ENCODE measurements around the gene PTGR3. TPM values are rescaled to one million over a fixed set of nuclear protein-coding genes. Genes with fewer than 3 reads are reported as not detected.

PTGR3 gene
- polyA plus RNA-seq, 2 donors: 10.8 to 14.4 TPM

DNA sequence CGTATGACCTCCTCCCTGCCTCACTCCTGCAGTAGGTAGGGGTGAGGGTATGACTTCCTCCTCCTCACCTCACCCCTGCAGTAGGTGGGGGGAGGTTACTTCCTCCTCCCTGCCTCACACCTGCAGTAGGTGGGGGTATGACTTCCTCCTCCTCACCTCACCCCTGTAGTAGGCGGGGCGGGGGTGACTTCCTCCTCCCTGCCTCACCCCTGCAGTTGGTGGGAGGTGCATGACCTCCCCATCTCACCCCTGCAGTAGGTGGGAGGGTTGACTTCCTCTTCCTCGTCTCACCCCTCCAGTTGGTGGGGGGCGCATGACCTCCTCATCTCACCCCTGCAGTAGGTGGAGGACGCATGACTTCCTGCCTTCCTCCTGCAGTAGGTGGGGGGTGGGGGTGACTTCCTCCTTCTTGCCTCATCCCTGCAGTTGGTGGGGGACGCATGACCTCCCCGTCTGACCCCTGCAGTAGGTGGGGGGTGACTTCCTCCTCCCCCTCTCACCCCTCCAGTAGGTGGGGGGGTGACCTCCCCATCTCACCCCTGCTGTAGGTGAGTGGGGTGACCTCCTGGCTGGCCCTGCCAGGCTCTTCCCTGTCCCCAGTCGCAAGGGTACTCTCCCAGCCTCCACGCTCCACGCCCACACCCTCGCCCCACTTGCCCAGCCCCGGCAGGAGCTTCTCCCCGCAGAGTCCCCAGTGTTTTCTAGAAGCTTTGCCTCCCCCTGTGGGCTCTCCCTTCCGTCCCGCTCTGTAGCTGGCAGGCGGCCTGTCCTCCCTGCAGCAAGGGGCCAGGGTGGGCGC is 40.9 kb upstream of the PTGR3 start:
- Histone ChIP-seq H3K36me3 (ENCODE audit: control insufficient read depth in 2 of 2, insufficient read depth in 2 of 2, low read length in 1 of 2) (no peaks in the 10 kb centered on the region), H3K4me3 (ENCODE audit: low read depth in 1 of 2, low read length in 2 of 2) (no peak overlapping the region), H3K4me1 (ENCODE audit: control insufficient read depth in 2 of 2, insufficient read depth in 2 of 2, low read length in 1 of 2) (peaks cover 3 to 21% of the 10 kb centered on the region in 2 donors), H3K9me3 (ENCODE audit: control insufficient read depth in 2 of 2, insufficient read depth in 1 of 2, low read depth in 1 of 2, low read length in 1 of 2) (no peaks in the 10 kb centered on the region), H3K27ac (ENCODE audit: low read depth in 2 of 2, low read length in 1 of 2) (peak overlapping the region; percentile 27 to 74), H3K27me3 (ENCODE audit: control insufficient read depth in 1 of 2, insufficient read depth in 2 of 2, low read length in 2 of 2) (no peaks in the 10 kb centered on the region)
- WGBS, 2 donors: 85 to 91% methylated on average over 17 to 18 of the region's 18 CpGs

DNA sequence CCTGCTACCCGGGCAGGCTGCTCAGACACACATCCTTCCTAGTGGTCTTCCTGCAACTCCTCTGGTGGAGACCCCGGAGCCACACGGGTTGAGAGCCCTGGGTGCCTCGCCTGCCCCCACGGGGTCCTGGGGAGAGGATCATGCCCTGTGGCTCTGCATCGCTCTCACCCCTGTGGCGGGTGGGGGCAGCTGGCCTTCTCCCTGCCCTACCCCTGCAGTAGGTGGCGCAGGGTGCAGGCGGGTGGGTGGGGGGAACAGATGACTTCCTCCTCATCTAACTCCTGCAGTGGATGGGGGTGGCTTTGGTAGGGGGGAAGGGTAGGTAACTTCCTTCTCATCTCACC is 40.2 kb upstream of the PTGR3 start:
- H3K4me1 ChIP-seq (ENCODE audit: control insufficient read depth in 2 of 2, insufficient read depth in 2 of 2, low read length in 1 of 2): peaks cover 3 to 21% of the 10 kb centered on the region in 2 donors
- 92 to 95% methylated on average over 9 of the region's 9 CpGs for WGBS, 2 donors
- H3K36me3 ChIP-seq (ENCODE audit: control insufficient read depth in 2 of 2, insufficient read depth in 2 of 2, low read length in 1 of 2): no peaks in the 10 kb centered on the region
- peak overlapping the region; percentile 13 to 74 for H3K27ac ChIP-seq (ENCODE audit: low read depth in 2 of 2, low read length in 1 of 2)
- H3K9me3 ChIP-seq (ENCODE audit: control insufficient read depth in 2 of 2, insufficient read depth in 1 of 2, low read depth in 1 of 2, low read length in 1 of 2): no peaks in the 10 kb centered on the region
- H3K27me3 ChIP-seq (ENCODE audit: control insufficient read depth in 1 of 2, insufficient read depth in 2 of 2, low read length in 2 of 2): no peaks in the 10 kb centered on the region
- no peak overlapping the region for H3K4me3 ChIP-seq (ENCODE audit: low read depth in 1 of 2, low read length in 2 of 2)

DNA sequence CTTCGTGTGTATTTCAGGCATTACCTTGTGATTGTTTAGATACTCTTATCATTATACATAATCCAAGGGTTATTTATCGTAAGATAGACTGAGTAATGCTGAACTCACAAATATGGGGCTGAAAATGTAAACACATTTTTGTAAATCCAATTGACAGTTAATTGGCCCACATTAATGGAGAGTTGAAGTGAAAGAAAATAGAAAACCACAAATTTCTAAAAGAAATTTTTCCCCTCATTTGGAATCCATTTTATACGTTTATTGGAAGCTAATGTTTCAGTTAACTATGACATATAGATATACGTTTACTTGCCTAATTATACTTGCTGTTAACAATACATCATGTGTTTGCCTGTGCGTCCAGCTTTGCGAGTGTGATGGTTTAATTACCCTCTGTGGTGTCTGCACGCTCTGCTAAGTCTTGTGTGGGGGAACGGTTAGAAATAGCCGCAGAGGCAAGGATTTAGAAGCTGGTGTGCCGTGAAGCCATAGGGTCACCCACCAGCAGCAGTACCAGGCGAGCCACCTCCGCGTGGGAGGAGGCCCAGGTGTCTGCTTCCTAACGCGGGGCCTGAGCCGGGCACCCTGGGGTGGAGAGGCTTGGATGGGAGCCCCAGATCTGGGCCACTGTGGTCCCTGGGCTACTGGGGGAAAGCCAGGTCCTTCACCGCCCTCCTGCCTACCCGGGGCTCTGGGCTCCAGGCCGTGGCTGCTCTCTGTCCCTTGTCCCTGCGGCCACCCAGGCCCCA is 39.7 kb upstream of the PTGR3 start:
- Histone ChIP-seq H3K27me3 (ENCODE audit: control insufficient read depth in 1 of 2, insufficient read depth in 2 of 2, low read length in 2 of 2) (no peaks in the 10 kb centered on the region), H3K36me3 (ENCODE audit: control insufficient read depth in 2 of 2, insufficient read depth in 2 of 2, low read length in 1 of 2) (no peaks in the 10 kb centered on the region), H3K27ac (ENCODE audit: low read depth in 2 of 2, low read length in 1 of 2) (peak overlapping the region; percentile 36 to 74), H3K4me1 (ENCODE audit: control insufficient read depth in 2 of 2, insufficient read depth in 2 of 2, low read length in 1 of 2) (peaks cover 3 to 21% of the 10 kb centered on the region in 2 donors), H3K4me3 (ENCODE audit: low read depth in 1 of 2, low read length in 2 of 2) (peak overlapping the region in 1 of 2 donors; percentile 54), H3K9me3 (ENCODE audit: control insufficient read depth in 2 of 2, insufficient read depth in 1 of 2, low read depth in 1 of 2, low read length in 1 of 2) (no peaks in the 10 kb centered on the region)
- 64 to 70% methylated on average over 20 of the region's 20 CpGs for WGBS, 2 donors

DNA sequence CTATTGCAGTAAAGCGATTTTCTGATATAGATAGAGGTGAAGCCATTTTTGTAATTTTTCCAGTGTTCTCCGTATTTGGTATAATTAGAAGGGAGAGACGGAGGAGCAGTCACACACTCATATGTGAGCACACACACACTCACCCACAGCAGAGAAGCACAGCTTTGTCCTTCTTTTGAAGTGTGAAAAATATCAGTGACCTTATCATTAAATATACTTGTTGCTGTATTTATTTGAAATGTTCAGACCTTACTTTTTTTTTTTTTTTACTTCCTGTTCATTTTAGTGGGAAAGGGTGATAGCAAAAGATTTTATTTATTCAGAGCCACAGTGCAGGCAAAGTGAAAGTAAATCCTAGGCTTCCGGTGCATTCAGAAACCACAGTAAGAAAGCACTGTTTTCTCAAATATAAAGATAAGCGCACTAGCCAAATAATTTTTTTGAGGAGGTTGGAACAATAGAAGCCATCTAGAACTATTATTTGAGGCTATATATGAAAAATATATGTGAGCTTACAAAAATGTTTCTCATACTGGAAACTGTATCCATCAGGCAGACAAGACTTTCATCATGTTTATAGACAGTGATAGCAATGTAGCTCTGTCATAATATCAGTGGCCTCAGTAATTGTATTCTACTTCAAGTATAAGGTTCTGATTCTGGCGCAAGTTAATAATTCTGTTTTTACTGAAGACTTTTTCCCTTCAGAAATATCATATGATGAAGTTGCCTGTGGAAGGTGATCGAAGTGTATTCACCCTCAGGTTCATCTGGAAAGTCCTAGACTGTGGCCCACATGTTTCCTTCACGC is 38.9 kb upstream of the PTGR3 start:
- Histone ChIP-seq H3K27ac (ENCODE audit: low read depth in 2 of 2, low read length in 1 of 2) (peak overlapping the region; percentile 36 to 81), H3K4me3 (ENCODE audit: low read depth in 1 of 2, low read length in 2 of 2) (peak overlapping the region in 1 of 2 donors; percentile 54), H3K27me3 (ENCODE audit: control insufficient read depth in 1 of 2, insufficient read depth in 2 of 2, low read length in 2 of 2) (no peaks in the 10 kb centered on the region), H3K36me3 (ENCODE audit: control insufficient read depth in 2 of 2, insufficient read depth in 2 of 2, low read length in 1 of 2) (no peaks in the 10 kb centered on the region), H3K9me3 (ENCODE audit: control insufficient read depth in 2 of 2, insufficient read depth in 1 of 2, low read depth in 1 of 2, low read length in 1 of 2) (no peaks in the 10 kb centered on the region), H3K4me1 (ENCODE audit: control insufficient read depth in 2 of 2, insufficient read depth in 2 of 2, low read length in 1 of 2) (peaks cover 4 to 21% of the 10 kb centered on the region in 2 donors)
- WGBS, 2 donors: 17 to 18% methylated on average over 8 of the region's 8 CpGs

DNA sequence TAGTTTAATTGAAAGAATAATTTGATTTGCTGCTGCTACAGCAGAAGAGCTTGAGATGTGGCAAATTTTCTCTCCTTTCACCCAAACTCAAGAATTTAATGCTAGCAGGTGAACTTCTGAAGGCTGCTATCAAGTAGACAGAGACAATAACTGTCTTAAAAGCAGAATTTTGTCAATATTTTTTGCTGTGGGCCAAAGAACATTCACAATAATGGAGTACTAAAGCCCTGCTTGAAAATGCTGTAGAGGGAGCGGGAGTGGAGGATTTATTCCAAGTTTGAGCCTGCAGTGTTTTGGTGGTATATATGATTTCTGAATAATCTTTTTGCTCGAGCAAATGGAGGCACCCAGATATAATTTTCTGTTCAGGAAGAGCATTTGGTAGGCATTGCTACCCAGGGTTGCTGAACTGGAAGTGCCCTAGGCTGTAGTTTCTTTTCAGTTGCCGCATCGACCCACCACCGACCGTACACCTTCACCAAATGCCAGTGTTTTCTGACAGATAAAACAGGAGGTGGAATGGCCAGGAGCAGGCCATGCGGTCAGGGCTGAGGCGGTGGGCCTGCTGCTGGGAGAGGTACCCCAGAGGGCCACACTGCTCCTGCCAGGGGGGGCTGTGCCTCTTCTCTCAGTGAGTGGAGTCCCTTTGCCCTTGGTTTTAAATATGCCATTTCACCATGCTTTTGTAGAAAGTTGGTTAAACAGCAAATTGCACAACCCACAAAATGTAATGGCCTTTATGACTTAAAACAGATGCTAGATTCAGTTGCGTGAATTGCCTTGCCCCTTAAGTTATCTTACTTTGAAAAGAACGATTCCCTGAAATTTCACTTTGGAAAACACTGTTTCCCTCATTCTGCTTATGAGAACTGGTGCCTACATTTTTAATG is 38.0 kb upstream of the PTGR3 start:
- no peaks in the 10 kb centered on the region for H3K36me3 ChIP-seq (ENCODE audit: control insufficient read depth in 2 of 2, insufficient read depth in 2 of 2, low read length in 1 of 2)
- peaks cover 5 to 21% of the 10 kb centered on the region in 2 donors for H3K4me1 ChIP-seq (ENCODE audit: control insufficient read depth in 2 of 2, insufficient read depth in 2 of 2, low read length in 1 of 2)
- H3K4me3 ChIP-seq (ENCODE audit: low read depth in 1 of 2, low read length in 2 of 2): peak overlapping the region; percentile 27 to 54
- H3K9me3 ChIP-seq (ENCODE audit: control insufficient read depth in 2 of 2, insufficient read depth in 1 of 2, low read depth in 1 of 2, low read length in 1 of 2): no peaks in the 10 kb centered on the region
- WGBS, 2 donors: 46 to 50% methylated on average over 10 of the region's 10 CpGs
- H3K27me3 ChIP-seq (ENCODE audit: control insufficient read depth in 1 of 2, insufficient read depth in 2 of 2, low read length in 2 of 2): no peaks in the 10 kb centered on the region
- peak overlapping the region; percentile 81 to 86 for H3K27ac ChIP-seq (ENCODE audit: low read depth in 2 of 2, low read length in 1 of 2)

DNA sequence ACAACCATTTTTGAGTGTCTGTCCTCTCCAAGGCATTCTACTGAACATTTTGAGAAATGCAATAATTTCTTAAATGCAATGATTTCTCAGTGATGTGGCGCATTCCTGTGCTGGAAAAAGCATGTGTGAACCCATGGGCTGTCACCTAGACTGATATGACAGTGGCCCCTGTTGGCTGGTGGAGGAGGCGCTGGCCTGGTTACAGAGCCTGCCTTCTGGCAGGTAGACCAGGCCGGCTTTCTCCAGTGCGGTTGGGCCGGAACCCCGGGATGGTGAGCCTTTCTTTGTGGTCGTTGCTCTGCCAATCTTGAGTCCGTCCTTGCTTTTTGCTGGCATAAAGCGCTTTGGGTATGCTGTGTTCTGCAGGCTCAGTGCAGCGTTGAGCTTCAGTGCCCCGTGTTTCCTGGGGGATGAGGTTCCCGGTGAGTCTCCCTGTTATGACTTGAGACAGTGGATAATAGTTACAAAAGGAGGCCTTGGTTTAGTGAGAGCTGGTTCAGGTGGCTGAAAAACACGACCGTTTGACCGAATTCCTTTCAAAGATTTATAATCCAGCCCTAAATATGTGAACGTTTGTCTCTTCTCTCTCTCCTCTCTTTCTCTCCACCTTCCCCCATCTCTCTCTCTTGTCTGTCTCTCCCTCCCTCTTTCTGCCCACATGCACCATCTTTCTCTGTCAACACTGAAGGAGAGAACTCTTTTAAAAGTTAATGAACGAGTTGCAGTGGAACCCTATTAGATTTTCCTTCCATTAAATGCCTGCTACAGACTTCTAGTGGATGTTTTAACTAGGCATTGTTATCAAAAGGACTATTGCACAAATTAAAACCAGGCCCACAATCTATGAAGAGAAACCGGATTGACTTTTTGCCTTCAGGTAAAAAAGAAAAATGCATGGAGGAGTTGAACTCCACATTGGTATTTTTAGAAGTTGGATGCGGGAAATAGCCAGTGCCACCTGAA is 35.7 kb upstream of the PTGR3 start:
- Histone ChIP-seq H3K9me3 (ENCODE audit: control insufficient read depth in 2 of 2, insufficient read depth in 1 of 2, low read depth in 1 of 2, low read length in 1 of 2) (no peaks in the 10 kb centered on the region), H3K27ac (ENCODE audit: low read depth in 2 of 2, low read length in 1 of 2) (no peak overlapping the region), H3K27me3 (ENCODE audit: control insufficient read depth in 1 of 2, insufficient read depth in 2 of 2, low read length in 2 of 2) (no peaks in the 10 kb centered on the region), H3K4me3 (ENCODE audit: low read depth in 1 of 2, low read length in 2 of 2) (no peak overlapping the region), H3K36me3 (ENCODE audit: control insufficient read depth in 2 of 2, insufficient read depth in 2 of 2, low read length in 1 of 2) (no peaks in the 10 kb centered on the region), H3K4me1 (ENCODE audit: control insufficient read depth in 2 of 2, insufficient read depth in 2 of 2, low read length in 1 of 2) (peaks cover 5 to 11% of the 10 kb centered on the region in 2 donors)
- WGBS, 2 donors: 59 to 67% methylated on average over 19 of the region's 19 CpGs

DNA sequence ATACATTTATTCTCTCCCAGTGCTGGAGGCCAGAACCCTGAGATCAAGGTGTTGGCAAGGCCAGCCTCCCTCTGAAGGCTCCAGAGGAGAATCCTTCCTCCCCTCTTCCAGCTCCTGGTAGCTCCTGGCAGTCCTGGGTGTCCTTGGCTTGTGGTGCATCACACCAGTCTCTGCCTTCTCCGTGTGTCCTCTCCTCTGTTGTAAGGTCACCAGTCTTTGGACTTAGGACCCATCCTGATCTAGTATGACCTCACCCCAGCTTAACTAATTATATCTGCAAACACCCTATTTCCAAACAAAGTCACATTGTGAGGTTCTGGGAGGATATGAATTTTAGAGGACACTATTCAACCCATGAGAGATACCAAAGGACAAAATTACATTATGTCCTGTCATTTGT is 32.8 kb upstream of the PTGR3 start:
- Histone ChIP-seq H3K36me3 (ENCODE audit: control insufficient read depth in 2 of 2, insufficient read depth in 2 of 2, low read length in 1 of 2) (no peaks in the 10 kb centered on the region), H3K4me3 (ENCODE audit: low read depth in 1 of 2, low read length in 2 of 2) (no peak overlapping the region), H3K27me3 (ENCODE audit: control insufficient read depth in 1 of 2, insufficient read depth in 2 of 2, low read length in 2 of 2) (no peaks in the 10 kb centered on the region), H3K27ac (ENCODE audit: low read depth in 2 of 2, low read length in 1 of 2) (no peak overlapping the region), H3K9me3 (ENCODE audit: control insufficient read depth in 2 of 2, insufficient read depth in 1 of 2, low read depth in 1 of 2, low read length in 1 of 2) (no peaks in the 10 kb centered on the region), H3K4me1 (ENCODE audit: control insufficient read depth in 2 of 2, insufficient read depth in 2 of 2, low read length in 1 of 2) (peaks cover 2 to 4% of the 10 kb centered on the region in 2 donors)
- WGBS, 2 donors: 93 to 95% methylated on average over 1 of the region's 1 CpG

DNA sequence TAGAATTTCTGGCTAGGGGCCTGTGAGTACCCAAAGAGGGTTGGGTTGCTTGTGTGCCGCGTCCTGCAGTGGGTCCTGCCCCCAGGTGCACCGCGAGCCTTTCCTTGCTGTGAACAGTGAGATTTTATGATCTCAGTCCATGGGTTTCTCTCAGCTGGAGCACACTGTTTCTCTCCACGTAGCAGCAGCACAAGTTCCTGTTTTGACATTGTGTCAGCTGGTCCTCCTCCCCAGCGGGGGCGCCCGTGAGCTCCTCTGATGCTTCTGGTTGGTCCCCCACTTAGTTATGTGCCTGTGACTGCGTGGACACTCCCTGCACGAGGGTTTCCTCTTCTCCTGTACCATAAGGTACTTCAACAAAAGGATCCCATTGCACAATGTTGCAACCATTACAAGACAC is 31.5 kb upstream of the PTGR3 start:
- WGBS, 2 donors: 83 to 95% methylated on average over 10 of the region's 10 CpGs
- no peak overlapping the region for H3K27ac ChIP-seq (ENCODE audit: low read depth in 2 of 2, low read length in 1 of 2)

More for the DNA sequence above, 31.5 kb upstream of the PTGR3 start:
- Histone ChIP-seq H3K4me1 (ENCODE audit: control insufficient read depth in 2 of 2, insufficient read depth in 2 of 2, low read length in 1 of 2) (peaks cover 2 to 8% of the 10 kb centered on the region in 2 donors), H3K4me3 (ENCODE audit: low read depth in 1 of 2, low read length in 2 of 2) (no peak overlapping the region), H3K27me3 (ENCODE audit: control insufficient read depth in 1 of 2, insufficient read depth in 2 of 2, low read length in 2 of 2) (no peaks in the 10 kb centered on the region), H3K36me3 (ENCODE audit: control insufficient read depth in 2 of 2, insufficient read depth in 2 of 2, low read length in 1 of 2) (peaks cover 0 to 4% of the 10 kb centered on the region in 2 donors), H3K9me3 (ENCODE audit: control insufficient read depth in 2 of 2, insufficient read depth in 1 of 2, low read depth in 1 of 2, low read length in 1 of 2) (no peaks in the 10 kb centered on the region)

All from esophagus (tissue), 2 donors.